Prostate gland (tissue), 2 donors: Measurements from ENCODE around the gene MBNL2. TPM values are rescaled to one million over a fixed set of nuclear protein-coding genes. Genes with fewer than 3 reads are reported as not detected.

Experiments
- DNase-seq: peaks from one replicate; pipeline ENCODE4 v3.0.0-alpha.2; 2019; ENCODE audit warnings: low spot score
- H3K27ac ChIP-seq, 2 donors: fragments of 200-600 bp; sonication (generic); 2 replicates each; pipeline ENCODE4 v1.5.1; 2017 to 2019
- H3K27me3 ChIP-seq: fragments of 200-600 bp; sonication (generic); replicated peaks from 2 replicates; pipeline ENCODE4 v1.5.1; 2019; ENCODE audit not compliant: insufficient read depth
- H3K36me3 ChIP-seq, 2 donors: fragments of 200-600 bp; sonication (generic); 1 replicate in 1 of 2; 2 replicates in 1 of 2; pipeline versions ENCODE4 v1.5.1 to v1.8.1; 2017 to 2019
- H3K4me1 ChIP-seq: fragments of 200-600 bp; sonication (generic); replicated peaks from 2 replicates; pipeline ENCODE4 v1.5.1; 2019
- H3K4me3 ChIP-seq, 2 donors: fragments of 200-600 bp; sonication (generic); 2 replicates each; pipeline ENCODE4 v1.5.1; 2017 to 2019
- H3K9me3 ChIP-seq: fragments of 200-600 bp; sonication (generic); 2 replicates; pipeline ENCODE4 v1.5.1; 2017
- POLR2A ChIP-seq: fragments of 450-650 bp; IDR thresholded peaks from one replicate; pipeline ENCODE4 v1.6.1; 2016; ENCODE audit warnings: antibody characterized with exemption, mild to moderate bottlenecking
- POLR2AphosphoS5 ChIP-seq: sonication (generic); formaldehyde crosslinking; IDR thresholded peaks from one replicate; pipeline ENCODE4 v1.6.1; 2017; ENCODE audit warnings: antibody characterized with exemption
- WGBS: methylation state at CpG from one replicate; pipeline ENCODE4 v1.1.5; 2018; 5-methylcytosine and 5-hydroxymethylcytosine counted together
- intact Hi-C: fragments of 100-400 bp; cut with DNase I; formaldehyde crosslinking; loops from one replicate; pipeline ENCODE4 v1.14.2; 2022
- total RNA-seq, 2 donors: library from RNA; depleted of rRNA; stranded (reverse); fragments of >200 nt; gene quantifications; one replicate each; pipeline ENCODE4 v1.1.0, GENCODE V29; 2016
- TF ChIP-seq, protein P1 (sequence below), 4 experiments: fragments of 200-600 bp in 2 of 4; fragments of 450-650 bp in 2 of 4; sonication (generic) in 2 of 4; IDR thresholded peaks; 1 replicate in 3 of 4; 2 replicates in 1 of 4; pipeline ENCODE4 v1.5.1; 2016 to 2019; ENCODE audit warnings: antibody characterized with exemption in 4 of 4, mild to moderate bottlenecking in 2 of 4, moderate library complexity in 2 of 4

The MBNL2 gene
- total RNA-seq, 2 donors from 2014 or later = 59.1 to 85.7 TPM

DNA sequence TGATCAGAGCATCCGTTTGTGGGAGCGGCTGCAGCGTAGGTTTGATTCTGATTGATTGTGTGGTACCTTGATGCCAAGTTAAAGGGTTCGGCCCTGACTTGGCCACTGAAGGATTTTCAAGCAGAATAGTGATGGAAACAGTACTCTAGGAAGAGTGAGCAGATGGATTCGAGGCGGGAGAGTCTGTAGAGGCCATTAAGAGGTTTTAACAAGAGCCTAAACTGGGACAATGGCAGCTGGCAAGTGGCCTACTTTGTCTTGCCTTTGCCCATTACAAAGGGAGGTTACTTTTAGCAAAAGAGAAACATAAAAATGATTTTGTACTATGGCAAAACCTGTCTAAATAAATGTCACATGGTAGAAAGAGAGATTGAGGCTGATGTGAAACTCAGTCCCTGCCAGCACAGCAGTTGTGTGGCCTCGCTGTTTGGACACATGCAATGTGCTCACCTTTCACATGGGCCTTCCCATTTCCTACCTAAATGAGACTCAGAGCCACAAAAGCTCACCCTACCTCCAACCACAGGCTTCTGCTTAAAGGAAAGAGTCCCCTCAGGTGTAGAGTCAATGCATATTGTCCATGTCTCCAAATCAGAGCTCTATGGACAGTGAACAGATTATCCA, 149.5 kb downstream of the MBNL2 start:
- no peak for DNase-seq
- Histone ChIP-seq H3K36me3 (no peaks in the 10 kb centered on the region), H3K27ac (no peak overlapping the region), H3K27me3 (no peaks in the 10 kb centered on the region), H3K4me1 (no peaks in the 10 kb centered on the region), H3K4me3 (no peak overlapping the region), H3K9me3 (no peaks in the 10 kb centered on the region)
- intact Hi-C loops = no loop called here
- WGBS = 97% methylated on average over 7 of the region's 7 CpGs
- no peak for TF ChIP-seq POLR2A
- TF ChIP-seq, protein P1, sequence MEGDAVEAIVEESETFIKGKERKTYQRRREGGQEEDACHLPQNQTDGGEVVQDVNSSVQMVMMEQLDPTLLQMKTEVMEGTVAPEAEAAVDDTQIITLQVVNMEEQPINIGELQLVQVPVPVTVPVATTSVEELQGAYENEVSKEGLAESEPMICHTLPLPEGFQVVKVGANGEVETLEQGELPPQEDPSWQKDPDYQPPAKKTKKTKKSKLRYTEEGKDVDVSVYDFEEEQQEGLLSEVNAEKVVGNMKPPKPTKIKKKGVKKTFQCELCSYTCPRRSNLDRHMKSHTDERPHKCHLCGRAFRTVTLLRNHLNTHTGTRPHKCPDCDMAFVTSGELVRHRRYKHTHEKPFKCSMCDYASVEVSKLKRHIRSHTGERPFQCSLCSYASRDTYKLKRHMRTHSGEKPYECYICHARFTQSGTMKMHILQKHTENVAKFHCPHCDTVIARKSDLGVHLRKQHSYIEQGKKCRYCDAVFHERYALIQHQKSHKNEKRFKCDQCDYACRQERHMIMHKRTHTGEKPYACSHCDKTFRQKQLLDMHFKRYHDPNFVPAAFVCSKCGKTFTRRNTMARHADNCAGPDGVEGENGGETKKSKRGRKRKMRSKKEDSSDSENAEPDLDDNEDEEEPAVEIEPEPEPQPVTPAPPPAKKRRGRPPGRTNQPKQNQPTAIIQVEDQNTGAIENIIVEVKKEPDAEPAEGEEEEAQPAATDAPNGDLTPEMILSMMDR (IDR thresholded peaks at IDR 0.05) = no peak
- TF ChIP-seq POLR2AphosphoS5 = no peak

DNA sequence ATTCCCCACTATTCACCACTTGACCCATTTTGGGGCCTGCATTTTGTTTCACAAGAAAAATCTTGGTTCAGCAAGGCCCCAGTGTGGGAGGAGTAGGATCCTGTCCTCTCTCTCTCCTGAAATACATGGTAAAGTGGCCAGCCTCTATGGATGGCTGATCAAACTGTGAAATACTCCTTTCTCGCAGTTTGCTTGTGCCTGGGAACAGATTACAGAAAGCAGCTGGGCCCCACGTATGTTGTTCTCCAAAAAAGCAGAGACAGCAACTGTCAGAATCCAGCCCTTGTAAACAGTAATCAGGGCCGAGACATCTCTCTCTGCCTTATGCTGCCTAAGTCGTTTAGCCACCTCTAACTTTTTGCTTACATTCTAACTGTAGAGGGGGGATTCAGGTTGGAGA, 150.8 kb downstream of the MBNL2 start:
- no peak overlapping the region for H3K4me3 ChIP-seq
- WGBS = 54% methylated on average over 4 of the region's 4 CpGs
- TF ChIP-seq POLR2AphosphoS5 = no peak
- TF ChIP-seq POLR2A = no peak
- TF ChIP-seq, protein P1 (IDR thresholded peaks at IDR 0.05) = no peak
- H3K36me3 ChIP-seq = no peaks in the 10 kb centered on the region
- no peaks in the 10 kb centered on the region for H3K4me1 ChIP-seq
- intact Hi-C loops = no loop called here
- no peaks in the 10 kb centered on the region for H3K27me3 ChIP-seq
- H3K27ac ChIP-seq = no peak overlapping the region
- H3K9me3 ChIP-seq = no peaks in the 10 kb centered on the region
- no peak for DNase-seq

DNA sequence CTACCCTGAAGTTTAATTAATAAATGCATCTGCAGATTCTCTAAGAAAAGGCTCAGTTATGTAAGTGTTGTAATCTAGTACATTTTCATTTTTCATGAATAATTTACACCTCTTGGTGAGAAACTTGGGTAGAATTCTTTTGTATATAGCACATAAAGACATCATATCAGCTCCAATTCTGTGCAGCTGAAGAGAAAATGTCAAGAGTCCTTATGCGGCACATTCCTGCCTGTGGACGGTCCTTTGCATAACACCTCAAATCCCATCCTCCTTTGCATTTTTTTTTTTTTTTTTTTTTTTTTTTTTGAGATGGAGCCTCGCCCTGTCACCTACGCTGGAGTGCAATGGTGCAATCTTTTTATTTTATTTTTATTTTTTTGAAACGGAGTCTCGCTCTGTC, 151.7 kb downstream of the MBNL2 start:
- no peaks in the 10 kb centered on the region for H3K36me3 ChIP-seq
- 96% methylated on average over 6 of the region's 6 CpGs for WGBS
- H3K27ac ChIP-seq = no peak overlapping the region
- H3K9me3 ChIP-seq = no peaks in the 10 kb centered on the region
- no peaks in the 10 kb centered on the region for H3K27me3 ChIP-seq
- DNase-seq = no peak
- no peaks in the 10 kb centered on the region for H3K4me1 ChIP-seq
- H3K4me3 ChIP-seq = no peak overlapping the region
- intact Hi-C loops = no loop called here
- TF ChIP-seq POLR2A (no peak), POLR2AphosphoS5 (no peak)
- TF ChIP-seq, protein P1 (IDR thresholded peaks at IDR 0.05) = no peak

DNA sequence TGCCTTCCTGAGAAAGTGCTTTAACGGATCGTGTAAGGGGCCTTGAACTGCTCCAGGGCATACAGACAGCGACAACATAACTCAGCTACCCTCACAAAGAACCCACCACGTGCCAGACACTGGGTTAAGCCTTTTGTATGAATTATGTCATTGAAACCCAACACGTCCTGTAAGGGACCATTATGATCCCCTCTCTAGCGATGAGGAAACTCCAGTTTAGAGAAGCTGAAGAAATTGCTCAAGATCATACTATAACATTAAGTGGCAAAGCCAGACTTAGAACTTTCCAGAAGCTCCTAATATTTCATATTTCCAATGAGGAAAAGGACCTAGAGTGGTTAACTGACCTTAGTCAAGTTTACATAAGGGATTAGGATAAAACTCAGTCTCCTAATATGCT, 154.8 kb downstream of the MBNL2 start:
- intact Hi-C loops = no loop called here
- H3K36me3 ChIP-seq = no peaks in the 10 kb centered on the region
- no peak overlapping the region for H3K4me3 ChIP-seq
- TF ChIP-seq, protein P1 (IDR thresholded peaks at IDR 0.05) = no peak
- TF ChIP-seq POLR2AphosphoS5 = no peak
- no peak for TF ChIP-seq POLR2A
- no peaks in the 10 kb centered on the region for H3K4me1 ChIP-seq
- no peak overlapping the region for H3K27ac ChIP-seq
- DNase-seq = no peak
- 91% methylated on average over 6 of the region's 6 CpGs for WGBS
- H3K27me3 ChIP-seq = no peaks in the 10 kb centered on the region
- no peaks in the 10 kb centered on the region for H3K9me3 ChIP-seq

DNA sequence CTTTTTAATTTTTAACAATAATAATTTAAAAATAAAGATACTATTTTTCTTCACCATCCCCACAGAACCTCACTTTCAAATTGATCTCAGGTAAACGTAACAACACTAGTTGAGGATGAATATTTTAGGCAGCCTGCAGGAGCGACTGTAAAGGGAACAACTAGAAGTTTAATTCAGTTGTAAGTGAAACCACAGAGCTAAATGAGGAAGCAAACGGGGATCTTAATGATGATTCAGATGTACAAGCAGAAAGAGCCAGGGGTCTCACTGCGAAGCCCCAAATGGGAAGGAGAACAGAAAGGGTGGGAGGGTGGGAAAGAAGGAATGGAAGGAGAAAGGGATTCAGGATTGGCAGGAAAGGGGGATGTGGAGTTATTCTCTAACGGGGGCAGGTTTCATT, 157.3 kb downstream of the MBNL2 start:
- Histone ChIP-seq H3K4me3 (no peak overlapping the region), H3K36me3 (no peaks in the 10 kb centered on the region), H3K27me3 (no peaks in the 10 kb centered on the region), H3K9me3 (no peaks in the 10 kb centered on the region), H3K27ac (no peak overlapping the region), H3K4me1 (no peaks in the 10 kb centered on the region)
- no peak for TF ChIP-seq POLR2AphosphoS5
- TF ChIP-seq, protein P1 (IDR thresholded peaks at IDR 0.05) = no peak
- TF ChIP-seq POLR2A = no peak
- DNase-seq = no peak
- 92% methylated on average over 5 of the region's 5 CpGs for WGBS
- intact Hi-C loops = no loop called here
